ENCODE measurements around the gene AHDC1.
"Not testable (repeated sequence)": the region's sequence is repeated elsewhere in the genome, so short reads cannot be mapped to it uniquely, and the experiment has no call there.

AHDC1 gene

GRCh38 chr1:27562021-27562420, 41.9 kb downstream of the AHDC1 start:
- no peak for DNase-seq

GRCh38 chr1:27561124-27561899, 42.6 kb downstream of the AHDC1 start:
- no peak for DNase-seq

- no peak for DNase-seq
Measured at GRCh38 chr1:27560268-27561123, 43.4 kb downstream of the AHDC1 start.

- DNase-seq = no peak
Measured at GRCh38 chr1:27559466-27560030, 44.4 kb downstream of the AHDC1 start.

- no peak for DNase-seq
Measured at GRCh38 chr1:27557596-27558340, 46.2 kb downstream of the AHDC1 start.

GRCh38 chr1:27556781-27557595, 47.0 kb downstream of the AHDC1 start:
- peak; percentile 35 to 80 (median 60) for DNase-seq

- DNase-seq = no peak
Measured at GRCh38 chr1:27556435-27556780, 47.5 kb downstream of the AHDC1 start.

- DNase-seq = peak in 3 of 6 experiments; percentile 13 to 31 (median 13)
Measured at GRCh38 chr1:27555700-27556424, 48.1 kb downstream of the AHDC1 start.

- DNase-seq = no peak
Measured at GRCh38 chr1:27554759-27555699, 48.9 kb downstream of the AHDC1 start.

- no peak for DNase-seq
Measured at GRCh38 chr1:27554293-27554692, 49.7 kb downstream of the AHDC1 start.

GRCh38 chr1:27553823-27554222, 50.1 kb downstream of the AHDC1 start:
- DNase-seq = not testable (repeated sequence)

- no peak for DNase-seq
Measured at GRCh38 chr1:27552911-27553420, 51.0 kb downstream of the AHDC1 start.

GRCh38 chr1:27551953-27552312, 52.0 kb downstream of the AHDC1 start:
- DNase-seq = no peak

- no peak for DNase-seq
Measured at GRCh38 chr1:27551170-27551952, 52.6 kb downstream of the AHDC1 start.

- DNase-seq = no peak
Measured at GRCh38 chr1:27550510-27551169, 53.3 kb downstream of the AHDC1 start.

- DNase-seq = no peak
Measured at GRCh38 chr1:27549807-27550408, 54.0 kb downstream of the AHDC1 start.

- DNase-seq = no peak
Measured at GRCh38 chr1:27548858-27549719, 54.9 kb downstream of the AHDC1 start.
